GM12865 (cell line): Measurements from ENCODE around the gene CERS6.

Source experiments
- DNase-seq: peaks from one replicate; pipeline ENCODE4 v3.0.0; 2010; ENCODE audit warnings: low read depth
- H3K4me3 ChIP-seq: 2 replicates; pipeline ENCODE4 v1.5.1; 2011; ENCODE audit warnings: mild to moderate bottlenecking, low read depth, low read length, control low read depth
- TF ChIP-seq, protein P1 (sequence below): IDR thresholded peaks from 2 replicates; pipeline ENCODE4 v1.5.1; 2011; ENCODE audit warnings: low read length, control low read depth, low read depth, inconsistent platforms; ENCODE audit not compliant: insufficient read depth; ENCODE audit errors: missing control alignments

CERS6 gene

DNA sequence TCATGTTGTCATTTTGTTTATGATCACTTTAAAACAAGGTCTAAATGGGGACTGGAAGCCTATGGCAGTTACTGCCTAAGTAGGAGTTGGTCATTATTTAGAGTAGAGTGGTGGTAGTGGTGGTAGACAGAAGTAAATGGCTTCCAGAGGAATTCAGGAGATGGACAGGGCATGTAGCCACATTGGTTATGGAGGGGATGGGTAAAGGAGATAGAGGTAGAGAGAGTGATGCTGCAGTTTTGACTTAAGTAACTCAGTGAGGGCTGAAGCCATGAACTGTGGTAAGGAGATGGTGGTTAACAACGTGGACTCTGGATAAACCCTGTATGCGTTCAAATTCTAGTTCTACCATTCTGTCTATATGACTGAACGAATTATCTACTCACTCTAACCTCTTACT, 284.7 kb downstream of the CERS6 start:
- no peak for DNase-seq
- TF ChIP-seq, protein P1, sequence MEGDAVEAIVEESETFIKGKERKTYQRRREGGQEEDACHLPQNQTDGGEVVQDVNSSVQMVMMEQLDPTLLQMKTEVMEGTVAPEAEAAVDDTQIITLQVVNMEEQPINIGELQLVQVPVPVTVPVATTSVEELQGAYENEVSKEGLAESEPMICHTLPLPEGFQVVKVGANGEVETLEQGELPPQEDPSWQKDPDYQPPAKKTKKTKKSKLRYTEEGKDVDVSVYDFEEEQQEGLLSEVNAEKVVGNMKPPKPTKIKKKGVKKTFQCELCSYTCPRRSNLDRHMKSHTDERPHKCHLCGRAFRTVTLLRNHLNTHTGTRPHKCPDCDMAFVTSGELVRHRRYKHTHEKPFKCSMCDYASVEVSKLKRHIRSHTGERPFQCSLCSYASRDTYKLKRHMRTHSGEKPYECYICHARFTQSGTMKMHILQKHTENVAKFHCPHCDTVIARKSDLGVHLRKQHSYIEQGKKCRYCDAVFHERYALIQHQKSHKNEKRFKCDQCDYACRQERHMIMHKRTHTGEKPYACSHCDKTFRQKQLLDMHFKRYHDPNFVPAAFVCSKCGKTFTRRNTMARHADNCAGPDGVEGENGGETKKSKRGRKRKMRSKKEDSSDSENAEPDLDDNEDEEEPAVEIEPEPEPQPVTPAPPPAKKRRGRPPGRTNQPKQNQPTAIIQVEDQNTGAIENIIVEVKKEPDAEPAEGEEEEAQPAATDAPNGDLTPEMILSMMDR, result no peak
- H3K4me3 ChIP-seq, result no peak overlapping the region

DNA sequence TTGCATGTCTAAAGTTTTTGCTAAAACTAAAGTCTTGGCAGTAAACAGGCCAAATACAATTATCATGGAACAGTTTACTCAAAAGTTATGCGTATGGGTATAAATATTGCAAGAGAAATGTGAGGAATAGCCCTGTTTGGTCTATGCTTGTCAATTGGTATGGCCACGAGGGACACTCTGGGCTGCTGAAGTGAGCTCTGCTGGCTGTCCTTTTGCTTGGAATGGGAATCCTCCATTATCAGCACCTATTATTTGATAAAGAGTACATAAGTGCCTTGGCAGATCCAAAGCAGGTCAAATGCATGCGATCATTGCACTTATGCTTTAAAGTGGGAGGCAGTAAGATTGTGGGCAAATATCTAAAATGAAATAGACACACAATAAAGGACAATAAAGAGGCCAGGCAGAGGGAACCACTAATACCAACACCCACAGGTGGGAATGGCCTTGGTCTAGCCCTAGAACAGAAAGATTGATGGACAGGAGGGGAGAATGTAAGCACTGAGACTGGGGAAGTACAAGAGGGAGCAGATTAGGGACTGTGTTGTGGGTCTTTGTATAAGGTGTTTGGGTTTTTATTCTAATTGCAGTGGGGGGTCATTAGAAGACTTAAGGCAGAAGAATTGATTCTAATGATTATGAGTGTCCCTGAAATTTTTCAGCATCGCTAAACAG, 286.3 kb downstream of the CERS6 start:
- no peak overlapping the region for H3K4me3 ChIP-seq
- TF ChIP-seq, protein P1, result no peak
- DNase-seq, result no peak

GRCh38 chr2:168744844-168745243, 288.8 kb downstream of the CERS6 start:
- no peak for DNase-seq

DNA sequence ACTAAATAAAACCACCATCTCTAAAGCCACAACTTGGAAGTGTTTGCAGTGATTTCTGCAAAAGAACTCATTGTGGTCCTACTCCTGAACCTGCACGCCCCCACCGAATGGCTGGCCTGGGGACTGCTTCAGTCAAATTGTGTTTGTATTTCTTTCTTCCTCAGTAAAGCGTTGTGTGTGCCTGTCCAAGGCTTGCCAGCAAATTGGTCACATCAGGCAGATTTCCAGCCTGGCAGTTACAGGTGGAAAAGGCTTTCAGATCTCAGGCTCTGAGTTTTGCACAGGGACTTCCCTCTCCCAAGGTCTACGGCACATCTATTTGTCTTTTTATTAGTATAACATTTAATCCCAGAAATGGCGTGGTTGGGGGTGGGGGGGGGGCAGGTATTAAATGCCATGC, 292.4 kb downstream of the CERS6 start:
- TF ChIP-seq, protein P1, result no peak

More at GRCh38 chr2:168744844-168745243, 288.8 kb downstream of the CERS6 start:
- TF ChIP-seq, protein P1, result no peak
- H3K4me3 ChIP-seq, result no peak overlapping the region

GRCh38 chr2:168749297-168749696, 293.2 kb downstream of the CERS6 start:
- no peak for DNase-seq
- no peak overlapping the region for H3K4me3 ChIP-seq
- TF ChIP-seq, protein P1, result no peak

More for the DNA sequence above, 292.4 kb downstream of the CERS6 start:
- DNase-seq, result no peak
- no peak overlapping the region for H3K4me3 ChIP-seq

DNA sequence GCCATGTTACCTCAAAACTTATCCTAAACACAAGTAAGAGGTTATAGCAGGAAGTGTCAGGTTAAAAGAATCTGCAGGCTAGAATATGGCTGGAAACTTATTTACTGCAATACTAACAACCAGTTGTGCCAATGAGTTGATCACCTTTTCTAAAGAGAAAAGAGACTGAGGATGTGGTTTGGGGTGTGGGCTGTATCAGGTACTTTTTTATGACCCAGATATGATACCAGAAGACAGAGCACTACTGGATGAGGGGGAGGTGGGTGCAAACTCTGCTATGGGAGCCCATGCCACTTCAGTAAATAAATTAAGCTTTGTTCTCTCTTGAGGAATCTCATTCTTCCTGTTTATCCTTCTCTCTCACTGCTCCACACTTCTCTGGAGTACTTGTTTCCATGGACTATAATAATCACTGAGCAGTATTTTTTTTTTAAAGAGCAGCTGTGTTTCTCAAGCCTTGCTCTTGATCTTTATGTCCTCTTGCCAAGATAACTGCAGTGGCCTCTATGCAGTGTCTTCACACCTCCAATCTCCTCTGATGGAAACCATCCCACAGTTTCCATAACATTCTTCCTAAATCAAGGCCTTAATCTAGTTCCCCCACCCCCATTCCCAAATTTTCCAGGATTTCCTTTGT, 295.1 kb downstream of the CERS6 start:
- TF ChIP-seq, protein P1, result no peak
- DNase-seq, result peak; percentile 55
- H3K4me3 ChIP-seq, result no peak overlapping the region
